NCI-H2081 treated with DMSO at 0.1 percent for 48 hours (cell line): ENCODE measurements around the gene RPL10.

Source experiments
- DNase-seq: peaks from one replicate; lab custom pipeline; 2025; lab: John Stamatoyannopoulos, UW

RPL10 gene

DNA sequence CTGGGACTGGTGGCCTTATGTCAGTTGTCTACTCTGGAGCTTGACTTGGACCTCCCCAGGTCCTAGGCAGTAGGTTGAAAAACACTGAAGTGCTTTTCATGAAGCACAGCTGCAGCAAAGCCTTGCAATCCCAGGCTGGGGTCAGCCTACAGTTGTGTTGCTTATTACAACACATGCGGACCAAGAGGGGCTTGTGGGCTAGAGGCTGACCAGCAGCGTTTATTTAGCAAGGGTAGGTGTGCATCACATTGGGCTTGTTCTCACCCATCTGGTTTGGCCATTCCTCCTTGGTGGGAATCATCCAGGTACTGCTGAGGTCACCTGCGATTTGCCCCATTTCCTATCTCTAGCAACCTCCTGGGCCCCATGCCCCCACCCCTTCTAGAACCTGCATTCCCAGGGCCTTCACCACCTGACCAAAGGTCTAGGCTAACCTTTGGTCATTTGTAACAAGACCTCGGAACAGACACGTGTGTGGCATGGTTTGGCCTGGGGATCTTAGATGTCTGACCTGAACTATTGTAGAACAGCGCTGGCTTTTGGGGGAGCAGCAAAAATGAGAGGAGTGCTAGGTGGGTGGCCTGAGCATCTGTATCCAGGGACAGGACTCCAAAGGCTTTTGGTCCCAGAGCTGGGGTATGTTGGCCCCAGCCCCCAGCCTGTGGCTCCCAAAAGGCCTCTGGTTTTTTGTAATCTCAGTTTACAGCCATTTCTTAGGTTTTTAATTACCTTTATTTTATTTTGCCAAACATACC lies 3.0 kb downstream of the RPL10 start:
- no peak for DNase-seq

GRCh38 chrX:154401918-154402621 lies 3.9 kb downstream of the RPL10 start:
- DNase-seq, result no peak

- no peak for DNase-seq
Observed at GRCh38 chrX:154402622-154403127, 4.5 kb downstream of the RPL10 start.

DNA sequence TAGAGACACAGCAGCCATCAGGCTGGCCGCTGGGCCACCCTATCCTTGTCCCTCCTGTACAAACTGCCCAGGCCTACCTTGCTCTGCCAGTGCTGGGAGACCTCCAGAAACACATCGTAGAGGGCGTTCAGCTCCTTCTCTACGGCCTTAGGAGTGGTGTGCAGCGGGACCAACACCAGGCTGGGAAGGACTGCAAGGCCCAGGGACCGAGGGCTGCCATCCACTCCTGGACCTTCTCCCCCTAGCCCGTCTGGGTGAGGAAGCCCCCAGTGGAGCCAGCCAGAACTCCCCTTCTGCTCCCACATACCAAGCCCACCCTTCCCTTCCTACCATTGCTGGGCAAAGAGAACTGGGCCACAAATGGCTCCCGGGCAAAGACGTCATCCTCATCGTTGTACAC lies 5.0 kb downstream of the RPL10 start:
- DNase-seq, result no peak

DNA sequence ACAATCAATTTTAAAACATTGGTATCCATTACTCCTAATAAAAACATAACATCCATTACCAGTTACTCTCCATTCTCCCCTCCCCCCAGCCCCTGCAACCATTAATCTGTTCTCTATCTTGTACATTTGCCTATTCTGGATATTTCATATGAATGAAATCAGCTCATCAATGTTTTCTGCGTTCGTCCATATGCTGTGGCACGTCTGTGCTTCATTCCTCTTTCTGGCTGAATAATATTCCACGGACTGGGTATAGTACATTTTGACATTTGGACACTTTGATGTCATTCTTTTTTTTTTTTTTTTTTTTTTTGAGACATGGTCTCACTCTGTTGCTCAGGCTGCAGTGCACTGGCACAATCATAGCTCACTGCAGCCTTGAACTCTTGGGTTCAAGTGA lies 5.7 kb downstream of the RPL10 start:
- no peak for DNase-seq

DNA sequence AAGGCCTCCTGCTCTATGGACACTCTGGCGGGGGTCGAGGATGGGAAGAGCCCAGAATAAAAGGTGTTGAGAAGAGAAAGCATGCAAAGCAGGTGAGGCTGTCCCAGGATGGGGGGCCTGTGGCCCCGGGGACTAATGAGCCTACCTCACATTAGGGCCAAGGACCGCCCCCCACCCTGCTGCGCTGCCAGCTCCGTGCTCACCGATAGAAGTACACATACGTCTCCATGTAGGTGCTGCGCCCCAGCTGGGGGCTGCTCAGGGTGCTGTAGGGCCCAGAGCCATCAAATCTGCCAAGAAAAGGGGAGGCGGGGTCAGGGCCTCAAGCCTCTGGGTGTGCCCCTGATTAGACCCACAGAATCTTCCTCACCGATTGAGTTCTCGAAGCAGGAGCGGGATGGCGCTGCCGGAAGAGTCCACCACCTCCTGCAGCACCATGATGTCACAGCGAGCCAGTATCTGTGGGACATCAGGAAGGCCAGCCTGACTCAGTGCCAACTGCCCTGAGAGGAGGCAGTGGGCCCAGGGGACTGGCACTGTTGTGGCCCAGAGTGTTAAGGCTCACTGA lies 6.5 kb downstream of the RPL10 start:
- DNase-seq, result no peak

GRCh38 chrX:154408659-154409221 lies 10.6 kb downstream of the RPL10 start:
- no peak for DNase-seq

- DNase-seq, result no peak
Observed at GRCh38 chrX:154409222-154409871, 11.2 kb downstream of the RPL10 start, which contains the start of gene DNASE1L1. DNASE1L1 (minus strand) TSS chrX:154409254; CDS start chrX:154405568, 3,686 bp downstream.

DNA sequence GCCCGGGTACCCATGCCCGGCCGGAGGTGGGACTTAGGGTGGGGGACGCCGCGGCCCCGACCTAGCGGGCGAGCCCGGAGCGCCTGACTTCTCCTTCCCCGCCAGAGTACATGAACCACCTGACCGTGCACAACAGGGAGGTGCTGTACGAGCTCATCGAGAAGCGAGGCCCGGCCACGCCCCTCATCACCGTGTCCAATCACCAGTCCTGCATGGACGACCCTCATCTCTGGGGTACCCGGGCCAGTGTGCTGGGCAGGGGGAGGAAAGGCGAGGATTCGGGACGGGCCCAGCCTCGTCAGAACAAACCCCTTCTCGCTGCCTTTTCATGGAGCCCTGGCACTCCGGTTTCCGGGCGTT lies 13.8 kb downstream of the RPL10 start:
- no peak for DNase-seq

GRCh38 chrX:154412468-154412867 lies 14.3 kb downstream of the RPL10 start:
- DNase-seq, result no peak

GRCh38 chrX:154413142-154413541 lies 15.0 kb downstream of the RPL10 start:
- DNase-seq, result no peak

DNA sequence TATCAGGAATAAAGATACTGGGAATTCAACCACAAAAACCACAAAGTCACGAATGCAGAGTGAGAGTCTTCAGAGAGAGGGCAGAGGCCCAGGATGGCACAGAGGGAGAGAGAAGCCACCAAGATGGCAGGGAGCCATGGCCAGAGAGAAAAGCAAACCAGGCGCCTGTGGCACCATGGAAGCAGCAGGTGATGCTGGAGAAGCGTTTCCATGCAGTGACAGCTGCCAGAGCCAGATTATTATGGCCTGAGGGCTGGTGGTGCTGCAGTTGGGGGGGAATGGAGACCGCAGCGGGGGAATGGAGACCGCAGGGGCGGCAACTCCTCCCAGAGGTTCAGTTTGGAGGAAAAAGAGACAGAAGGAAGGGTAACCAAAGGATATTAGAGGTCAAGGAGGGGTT lies 19.0 kb downstream of the RPL10 start:
- DNase-seq, result no peak

DNA sequence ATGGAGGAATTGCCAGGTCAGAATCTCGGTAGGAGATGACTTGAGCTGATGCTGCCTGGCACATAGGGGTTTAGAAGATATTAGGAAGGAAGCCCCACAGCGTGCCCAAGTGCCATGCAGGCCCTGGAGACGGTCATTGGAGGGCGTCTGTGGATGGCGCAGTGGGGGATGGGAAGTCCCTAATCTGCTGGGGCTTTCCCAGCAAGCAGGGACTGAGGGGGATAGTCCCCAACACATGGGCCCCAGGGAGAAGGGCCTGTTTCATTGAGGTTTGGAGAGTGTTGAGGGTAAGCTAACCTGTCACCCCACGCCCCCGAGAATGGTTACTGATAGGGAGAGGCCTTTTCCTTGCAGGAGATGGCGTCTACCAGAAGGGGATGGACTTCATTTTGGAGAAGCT lies 21.0 kb downstream of the RPL10 start:
- DNase-seq, result no peak

GRCh38 chrX:154419688-154420401 lies 21.7 kb downstream of the RPL10 start:
- DNase-seq, result no peak

DNA sequence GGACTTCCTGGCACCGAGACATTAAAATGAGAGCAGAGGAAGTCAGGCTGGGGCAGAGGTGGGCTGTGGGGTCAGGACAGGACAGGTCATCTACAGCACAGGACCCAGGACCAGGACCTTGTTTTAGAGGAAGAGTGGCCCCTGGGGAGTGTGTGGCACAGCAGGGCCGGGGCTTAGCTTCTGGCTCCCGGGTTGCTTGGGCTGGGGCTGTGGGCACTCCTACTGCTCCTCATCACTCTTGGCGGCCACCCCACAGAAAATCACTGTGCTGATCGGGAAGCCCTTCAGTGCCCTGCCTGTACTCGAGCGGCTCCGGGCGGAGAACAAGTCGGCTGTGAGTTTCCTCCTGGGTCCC lies 22.2 kb downstream of the RPL10 start:
- no peak for DNase-seq

DNA sequence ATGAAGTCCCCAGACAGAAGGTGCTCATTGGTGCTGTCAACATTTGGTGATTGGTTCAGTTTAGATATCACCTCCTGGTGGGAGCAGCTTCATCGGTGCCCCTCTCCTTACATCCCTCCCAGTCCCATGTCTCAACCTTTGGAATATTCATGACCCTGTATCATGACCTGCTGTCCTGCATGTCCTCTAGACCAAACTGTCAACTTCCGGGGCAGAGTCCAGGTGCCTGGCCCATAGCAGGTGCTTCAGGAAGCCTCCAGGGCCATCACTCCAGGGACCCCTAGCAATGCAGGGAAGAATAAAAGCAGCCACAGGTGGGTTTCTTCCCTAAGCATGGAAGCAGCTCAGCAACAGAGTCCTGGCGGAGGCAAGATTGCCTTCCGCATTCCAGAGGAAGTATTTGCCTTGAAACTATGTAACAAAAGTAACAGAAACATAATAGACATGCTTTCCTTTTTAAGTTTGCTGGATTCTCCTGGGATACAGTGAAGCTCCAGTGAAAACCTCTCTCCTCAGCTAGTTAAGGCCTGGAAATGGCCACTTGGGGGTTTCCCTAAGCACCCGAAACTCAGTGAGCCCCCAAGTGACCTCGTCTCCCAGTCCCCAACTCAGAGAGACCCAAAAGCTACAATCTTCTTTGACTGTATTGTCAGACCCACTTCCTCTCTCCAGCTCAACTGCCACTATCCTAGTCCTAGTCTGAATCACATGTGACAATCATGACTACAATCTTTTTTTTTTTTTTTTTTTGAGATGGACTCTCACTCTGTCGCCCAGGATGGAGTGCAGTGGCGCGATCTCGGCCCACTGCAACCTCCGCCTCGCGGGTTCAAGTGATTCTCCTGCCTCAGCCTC lies 29.0 kb downstream of the RPL10 start:
- no peak for DNase-seq

DNA sequence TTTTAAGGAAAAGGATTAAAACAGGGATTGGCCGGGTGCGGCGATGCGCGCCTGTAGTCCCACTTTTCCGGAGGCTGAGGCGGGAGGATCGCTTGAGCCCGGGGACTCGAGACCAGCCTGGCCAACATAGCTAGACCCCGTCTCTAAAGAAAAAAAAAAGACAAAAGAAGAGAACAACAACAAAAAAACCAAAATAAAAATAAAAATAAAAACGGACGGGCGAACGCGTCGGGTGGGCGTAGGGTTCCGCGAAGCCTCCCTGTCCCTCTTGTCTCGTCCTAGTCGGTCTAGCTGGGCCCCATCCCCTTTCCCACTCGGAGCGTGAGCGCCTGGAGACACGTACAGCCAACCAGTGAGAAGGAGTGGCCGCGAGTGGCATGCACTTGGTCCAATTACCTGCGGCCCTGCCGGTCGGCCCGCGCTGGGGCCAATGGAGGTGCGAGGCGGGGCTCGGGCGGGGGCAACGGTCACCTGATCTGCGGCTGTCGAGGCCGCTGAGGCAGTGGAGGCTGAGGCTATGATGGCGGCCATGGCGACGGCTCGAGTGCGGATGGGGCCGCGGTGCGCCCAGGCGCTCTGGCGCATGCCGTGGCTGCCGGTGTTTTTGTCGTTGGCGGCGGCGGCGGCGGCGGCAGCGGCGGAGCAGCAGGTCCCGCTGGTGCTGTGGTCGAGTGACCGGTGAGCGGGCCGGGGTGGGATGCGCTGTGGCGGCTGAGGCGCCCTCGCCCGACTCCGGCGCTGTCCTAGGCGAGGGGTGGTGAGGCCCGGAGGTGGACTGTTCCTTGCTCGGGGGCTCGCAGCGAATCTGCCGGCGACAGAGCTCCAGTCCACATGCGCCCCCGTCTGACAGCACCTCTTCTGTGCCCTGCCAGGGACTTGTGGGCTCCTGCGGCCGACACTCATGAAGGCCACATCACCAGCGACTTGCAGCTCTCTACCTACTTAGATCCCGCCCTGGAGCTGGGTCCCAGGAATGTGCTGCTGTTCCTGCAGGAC lies 30.3 kb downstream of the RPL10 start, which contains the start of gene ATP6AP1:
TSS of gene ATP6AP1 (plus strand) at position 502 of the 996 bp plus-strand sequence. CDS start at position 518, 16 bp downstream.
- no peak for DNase-seq

- DNase-seq, result no peak
Observed at GRCh38 chrX:154429711-154430110, 31.5 kb downstream of the RPL10 start.

DNA sequence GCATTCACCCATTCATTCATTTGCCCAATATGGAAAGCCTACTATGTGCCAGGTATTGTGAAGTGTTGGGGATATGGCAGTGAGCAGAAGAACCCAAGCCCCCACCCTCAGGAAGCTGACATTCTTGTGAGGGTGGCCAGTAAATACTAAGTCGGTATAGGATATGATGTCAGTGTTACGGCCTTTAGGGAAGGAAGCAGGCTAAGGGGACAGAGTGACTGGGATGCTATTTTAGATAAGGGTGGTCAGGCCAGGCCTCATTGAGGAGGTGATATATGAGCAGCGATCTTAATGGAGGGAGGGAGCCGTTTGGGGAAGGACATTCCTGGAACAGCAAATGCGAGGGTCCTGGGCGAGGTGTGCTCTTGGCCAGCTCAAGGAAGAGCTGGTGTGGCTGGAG lies 32.3 kb downstream of the RPL10 start:
- DNase-seq, result no peak
